ENCODE data around the gene MTM1.

MTM1 gene

GRCh38 chrX:150568320-150569154, at the start of gene MTM1:
TSS of gene MTM1 (plus strand) at chrX:150568621. CDS start at chrX:150592615, 23,994 bp downstream.
- DNase-seq (ENCODE audit: low read depth in 1 of 2, low spot score in 1 of 2), result peak; percentile 74 to 84

- DNase-seq (ENCODE audit: low read depth in 1 of 2, low spot score in 1 of 2), result no peak
These were observed 45.9 kb upstream of the MTM1 start for GRCh38 chrX:150522494-150522893.

DNA sequence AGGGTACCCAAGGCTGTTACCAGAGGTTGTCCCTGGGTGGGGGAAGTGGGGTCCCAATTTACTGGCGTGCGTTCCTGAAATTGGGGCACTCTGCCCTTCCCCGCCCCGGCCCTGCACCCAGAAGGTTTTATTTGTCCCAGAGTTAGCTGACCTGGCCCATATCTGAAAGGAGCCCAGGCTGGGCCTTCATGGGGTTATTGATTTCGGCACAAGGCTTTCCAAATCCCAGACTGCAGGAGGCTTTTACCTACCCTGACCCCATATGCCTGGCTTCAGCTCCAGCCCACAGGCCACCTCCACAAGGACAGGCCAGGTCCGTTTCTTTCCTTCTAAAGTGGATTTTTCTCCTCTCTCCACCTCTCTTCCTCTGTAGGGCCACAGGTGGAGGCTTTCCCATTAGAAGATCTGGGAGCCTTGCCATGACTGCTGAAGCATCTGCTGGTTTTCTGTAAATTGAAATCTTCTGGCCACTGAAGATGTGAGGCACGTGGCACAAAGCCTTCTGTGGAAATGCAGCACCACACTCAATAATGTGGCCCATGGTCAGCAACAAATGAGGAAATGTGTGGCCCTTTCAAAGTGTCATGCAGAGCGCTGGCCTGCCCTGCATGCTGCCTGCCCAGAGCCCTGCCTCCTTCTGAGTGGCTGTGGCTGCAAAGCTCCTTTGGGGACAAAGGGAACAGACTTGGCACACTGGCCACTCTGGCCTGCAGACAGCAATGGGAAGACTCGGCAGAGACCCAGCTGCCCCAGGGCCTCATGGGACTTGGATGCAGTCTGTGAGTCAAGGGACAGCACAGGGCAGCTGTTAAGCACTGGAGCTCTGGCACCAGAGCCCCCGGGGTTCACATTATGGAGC, 43.1 kb upstream of the MTM1 start:
- DNase-seq (ENCODE audit: low read depth in 1 of 2, low spot score in 1 of 2), result no peak

- no peak for DNase-seq (ENCODE audit: low read depth in 1 of 2, low spot score in 1 of 2)
These were observed 41.7 kb upstream of the MTM1 start for GRCh38 chrX:150526692-150527091.

GRCh38 chrX:150527108-150527507, 41.3 kb upstream of the MTM1 start:
- DNase-seq (ENCODE audit: low read depth in 1 of 2, low spot score in 1 of 2), result no peak

DNA sequence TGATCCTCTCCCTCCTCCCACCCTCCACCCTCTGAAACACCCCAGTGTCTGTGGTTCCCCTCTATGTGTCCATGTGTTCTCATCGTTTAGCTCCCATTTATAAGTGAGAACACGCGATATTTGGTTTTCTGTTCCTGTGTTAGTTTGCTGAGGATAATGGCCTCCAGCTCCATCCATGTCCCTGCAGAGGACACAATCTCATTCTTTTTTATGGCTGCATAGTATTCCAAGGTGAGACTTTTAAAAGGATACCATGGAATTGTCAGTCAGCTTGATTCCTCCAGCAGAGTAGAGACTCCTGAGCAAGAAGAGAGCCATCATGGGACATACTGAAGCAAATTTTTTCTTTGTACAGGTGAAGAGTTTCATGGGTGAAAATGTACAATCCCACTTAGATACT, 38.8 kb upstream of the MTM1 start:
- DNase-seq (ENCODE audit: low read depth in 1 of 2, low spot score in 1 of 2), result no peak

DNA sequence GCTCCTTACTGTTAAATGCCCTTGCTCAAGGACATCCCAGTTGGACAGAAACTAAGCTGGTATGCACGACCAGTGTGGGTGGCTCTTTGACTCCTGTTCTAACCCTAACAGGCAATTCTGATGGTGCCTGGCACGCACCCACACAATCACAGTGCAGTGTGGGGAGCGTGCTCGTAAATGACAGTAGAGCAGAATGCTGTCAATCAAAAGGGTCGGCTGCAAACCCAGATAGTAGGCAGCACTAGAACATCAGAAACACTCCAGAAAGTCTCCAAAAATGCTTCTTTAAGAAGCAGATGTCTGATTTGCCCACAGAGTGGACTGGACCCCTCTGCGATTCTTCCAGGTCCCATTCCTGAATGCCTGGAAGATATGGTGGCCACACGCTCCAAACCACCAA, 37.6 kb upstream of the MTM1 start:
- no peak for DNase-seq (ENCODE audit: low read depth in 1 of 2, low spot score in 1 of 2)

DNA sequence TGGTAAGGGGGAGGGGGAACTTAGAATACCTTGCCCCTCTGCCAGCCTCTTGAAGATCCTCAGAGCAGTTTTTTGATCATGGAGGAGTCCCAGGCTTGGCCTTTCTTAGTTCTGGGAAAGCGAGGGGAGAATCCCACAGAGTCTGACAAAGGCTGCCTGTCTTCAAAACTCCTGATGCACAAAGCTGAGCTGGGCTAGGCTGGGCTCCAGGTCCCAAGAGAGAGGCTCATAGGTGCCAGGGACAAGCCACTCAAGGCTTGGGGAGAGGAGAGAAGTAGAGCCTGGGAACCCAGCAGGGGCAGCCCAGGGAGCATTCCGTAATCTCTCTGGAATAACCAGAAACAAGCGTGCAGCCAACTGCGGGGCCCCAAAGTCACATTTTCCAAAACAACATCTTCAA, 37.0 kb upstream of the MTM1 start:
- DNase-seq (ENCODE audit: low read depth in 1 of 2, low spot score in 1 of 2), result no peak

DNA sequence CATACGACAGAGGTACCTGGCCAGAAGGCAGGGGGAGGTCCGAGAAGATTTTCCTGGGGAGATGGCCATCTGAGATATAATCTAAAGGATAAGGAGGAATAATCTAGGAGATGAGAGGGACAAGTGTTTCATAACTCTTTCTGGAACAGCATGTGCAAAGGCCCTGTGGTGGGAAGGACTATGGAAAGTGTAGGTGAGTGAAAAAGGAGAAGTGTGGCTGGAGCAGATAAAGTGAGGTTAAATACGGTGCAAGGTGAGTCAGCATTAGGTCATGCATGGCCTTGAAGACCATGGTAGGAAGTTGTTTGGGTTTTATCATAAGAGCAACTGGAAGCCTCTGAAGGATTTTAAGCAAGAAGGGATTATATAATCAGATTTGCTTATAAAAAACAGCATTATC, 34.6 kb upstream of the MTM1 start:
- no peak for DNase-seq (ENCODE audit: low read depth in 1 of 2, low spot score in 1 of 2)

GRCh38 chrX:150536455-150537116, 31.8 kb upstream of the MTM1 start:
- DNase-seq (ENCODE audit: low read depth in 1 of 2, low spot score in 1 of 2), result no peak

GRCh38 chrX:150537851-150538250, 30.6 kb upstream of the MTM1 start:
- DNase-seq (ENCODE audit: low read depth in 1 of 2, low spot score in 1 of 2), result no peak

- no peak for DNase-seq (ENCODE audit: low read depth in 1 of 2, low spot score in 1 of 2)
These were observed 27.5 kb upstream of the MTM1 start for GRCh38 chrX:150540965-150541364.

DNA sequence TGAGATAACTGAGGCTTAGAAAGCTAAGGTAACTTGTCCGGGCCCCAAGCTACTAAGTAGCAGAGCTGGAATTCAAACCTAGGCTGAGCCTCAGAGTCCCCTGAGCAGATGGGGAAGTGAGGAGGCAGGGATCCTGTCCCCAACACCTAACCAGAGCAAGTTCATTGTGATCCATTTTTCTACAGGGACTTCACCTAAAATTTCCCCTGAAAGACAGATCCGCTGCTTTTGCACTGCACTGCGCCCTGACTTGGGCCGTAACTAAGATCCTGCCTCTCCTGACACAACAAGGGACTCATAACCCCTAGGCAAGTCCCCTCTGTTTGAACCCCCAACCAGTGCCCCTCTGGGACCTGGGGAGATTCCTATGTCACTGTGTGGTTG, 25.6 kb upstream of the MTM1 start:
- DNase-seq (ENCODE audit: low read depth in 1 of 2, low spot score in 1 of 2), result no peak

DNA sequence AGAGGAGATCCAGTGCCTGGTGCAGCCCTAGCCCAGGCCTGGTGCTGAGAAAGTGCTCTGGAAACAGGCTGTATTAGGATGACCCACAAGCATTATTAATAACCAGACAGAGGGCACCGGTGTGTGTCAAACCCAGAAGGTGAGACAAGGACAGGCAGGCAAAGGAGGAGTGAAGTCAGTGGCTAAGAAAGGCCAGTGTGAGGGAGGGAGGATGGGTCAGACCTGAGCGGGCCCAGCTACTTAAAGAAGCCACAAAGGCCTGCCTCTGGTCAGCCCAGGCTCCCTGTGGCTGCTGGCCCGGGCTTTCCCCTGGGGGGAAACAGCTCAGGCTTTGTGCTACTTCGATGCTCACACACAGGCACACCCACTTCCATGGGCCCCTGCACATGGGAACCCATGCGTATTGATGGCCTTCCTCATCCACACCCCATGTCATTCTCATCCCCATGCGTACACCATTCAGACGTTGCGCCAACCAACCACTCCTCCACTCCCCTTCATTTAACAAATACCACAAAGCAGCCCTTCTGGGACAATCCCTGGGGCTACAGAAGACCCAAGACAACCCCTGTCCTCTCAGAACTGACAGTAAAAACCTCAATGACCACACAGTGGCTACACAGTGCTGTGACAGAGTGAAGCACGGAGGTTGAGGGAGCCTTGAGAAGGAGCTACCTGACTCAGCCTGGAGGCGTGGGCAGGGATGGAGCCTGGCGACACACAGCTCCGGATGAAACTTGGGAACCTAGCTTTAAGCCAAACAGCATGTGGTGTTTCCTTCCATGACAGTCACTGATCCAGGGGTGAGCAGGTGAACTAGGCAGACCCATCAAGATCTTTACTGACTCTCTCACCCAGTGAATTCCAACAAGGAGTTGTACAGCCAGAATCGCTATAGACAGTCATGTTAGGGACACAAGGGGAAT, 24.9 kb upstream of the MTM1 start:
- DNase-seq (ENCODE audit: low read depth in 1 of 2, low spot score in 1 of 2), result no peak

- DNase-seq (ENCODE audit: low read depth in 1 of 2, low spot score in 1 of 2), result no peak
These were observed 24.1 kb upstream of the MTM1 start for GRCh38 chrX:150544222-150544787.

- DNase-seq (ENCODE audit: low read depth in 1 of 2, low spot score in 1 of 2), result no peak
These were observed 23.3 kb upstream of the MTM1 start for GRCh38 chrX:150544835-150545770.

DNA sequence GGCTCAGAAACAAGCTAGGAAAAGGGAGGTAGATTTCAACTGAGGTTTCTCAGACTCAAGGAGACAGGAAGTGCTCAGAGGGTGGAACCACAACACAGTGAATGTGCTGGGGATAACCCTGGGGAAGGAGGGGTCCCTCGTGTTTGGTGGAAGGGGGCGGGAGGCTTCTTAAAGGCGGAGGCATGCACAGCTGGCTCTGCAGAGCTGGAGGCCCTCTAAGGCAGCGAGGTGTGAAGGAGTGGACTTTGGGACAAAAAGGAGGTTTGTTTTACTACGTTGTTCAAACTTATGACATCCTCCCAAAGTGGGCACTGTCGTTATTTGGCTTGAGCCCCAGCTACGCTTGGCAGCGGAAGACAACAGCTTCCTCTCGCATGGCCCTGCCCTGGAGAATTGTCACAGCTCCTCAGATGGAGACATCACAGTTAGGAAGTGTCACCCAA, 21.7 kb upstream of the MTM1 start:
- no peak for DNase-seq (ENCODE audit: low read depth in 1 of 2, low spot score in 1 of 2)

GRCh38 chrX:150547375-150548115, 20.9 kb upstream of the MTM1 start:
- no peak for DNase-seq (ENCODE audit: low read depth in 1 of 2, low spot score in 1 of 2)
